ENCODE measurements around the gene ALPG. TPM values are rescaled to one million over a fixed set of nuclear protein-coding genes. Genes with fewer than 3 reads are reported as not detected.

Gene ALPG
- total RNA-seq, 1 experiment from 2014 or later, result 2.5 TPM

GRCh38 chr2:232415138-232415690 is 8.6 kb downstream of the ALPG start:
- Mint-ChIP-seq H3K9me3 (ENCODE audit: unreplicated experiment) (no peaks in the 10 kb centered on the region), H3K4me3 (ENCODE audit: unreplicated experiment) (no peak overlapping the region), H3K4me1 (ENCODE audit: low read depth, unreplicated experiment) (no peaks in the 10 kb centered on the region), H3K27ac (ENCODE audit: unreplicated experiment) (no peak overlapping the region), H3K36me3 (ENCODE audit: insufficient read depth, unreplicated experiment) (no peaks in the 10 kb centered on the region), H3K27me3 (ENCODE audit: insufficient read depth, unreplicated experiment) (no peaks in the 10 kb centered on the region)
- Histone ChIP-seq H3K9me3 (no peaks in the 10 kb centered on the region), H3K36me3 (ENCODE audit: control insufficient read depth, insufficient read depth, low read length) (no peaks in the 10 kb centered on the region), H3K4me1 (no peaks in the 10 kb centered on the region), H3K4me3 (ENCODE audit: low read depth, low read length) (no peak overlapping the region), H3K27me3 (replicated peaks; ENCODE audit: control insufficient read depth, insufficient read depth, low read length) (no peaks in the 10 kb centered on the region)
- DNase-seq, result no peak
- intact Hi-C loops (cut with micrococcal nuclease; ENCODE audit: unreplicated experiment), result no loop called here
- ChIA-PET CTCF (no interaction called here), POLR2A (no interaction called here)
- BruUV-seq (replicated peaks), result no TSS peak
- TF ChIP-seq CTCF (IDR thresholded peaks at IDR 0.05; ENCODE audit: insufficient read depth in 1 of 2, low read depth in 1 of 2, low read length in 1 of 2, severe bottlenecking in 1 of 2, unreplicated experiment in 1 of 2), result no peak

- ChIA-PET POLR2A (no interaction called here), CTCF (no interaction called here)
- H3K4me3 Mint-ChIP-seq (ENCODE audit: unreplicated experiment), result no peak overlapping the region
- no peaks in the 10 kb centered on the region for H3K36me3 ChIP-seq (ENCODE audit: control insufficient read depth, insufficient read depth, low read length)
- intact Hi-C loops (cut with micrococcal nuclease; ENCODE audit: unreplicated experiment), result no loop called here
- peaks cover 4% of the 10 kb centered on the region for H3K36me3 Mint-ChIP-seq (ENCODE audit: insufficient read depth, unreplicated experiment)
- no TSS peak for BruUV-seq (replicated peaks)
- DNase-seq, result no peak
- no peaks in the 10 kb centered on the region for H3K4me1 Mint-ChIP-seq (ENCODE audit: low read depth, unreplicated experiment)
- no peak for TF ChIP-seq CTCF (IDR thresholded peaks at IDR 0.05; ENCODE audit: insufficient read depth in 1 of 2, low read depth in 1 of 2, low read length in 1 of 2, severe bottlenecking in 1 of 2, unreplicated experiment in 1 of 2)
- no peaks in the 10 kb centered on the region for H3K27me3 ChIP-seq (replicated peaks; ENCODE audit: control insufficient read depth, insufficient read depth, low read length)
- no peaks in the 10 kb centered on the region for H3K9me3 Mint-ChIP-seq (ENCODE audit: unreplicated experiment)
- H3K27ac Mint-ChIP-seq (ENCODE audit: unreplicated experiment), result no peak overlapping the region
- H3K4me3 ChIP-seq (ENCODE audit: low read depth, low read length), result no peak overlapping the region
- H3K9me3 ChIP-seq, result no peaks in the 10 kb centered on the region
- H3K4me1 ChIP-seq, result no peaks in the 10 kb centered on the region
- no peaks in the 10 kb centered on the region for H3K27me3 Mint-ChIP-seq (ENCODE audit: insufficient read depth, unreplicated experiment)
These were observed 9.3 kb downstream of the ALPG start for GRCh38 chr2:232415736-232416520.

- Mint-ChIP-seq H3K27ac (ENCODE audit: unreplicated experiment) (no peak overlapping the region), H3K9me3 (ENCODE audit: unreplicated experiment) (no peaks in the 10 kb centered on the region), H3K36me3 (ENCODE audit: insufficient read depth, unreplicated experiment) (peaks cover 4% of the 10 kb centered on the region), H3K27me3 (ENCODE audit: insufficient read depth, unreplicated experiment) (no peaks in the 10 kb centered on the region), H3K4me3 (ENCODE audit: unreplicated experiment) (no peak overlapping the region), H3K4me1 (ENCODE audit: low read depth, unreplicated experiment) (no peaks in the 10 kb centered on the region)
- Histone ChIP-seq H3K36me3 (ENCODE audit: control insufficient read depth, insufficient read depth, low read length) (no peaks in the 10 kb centered on the region), H3K27me3 (replicated peaks; ENCODE audit: control insufficient read depth, insufficient read depth, low read length) (no peaks in the 10 kb centered on the region), H3K4me3 (ENCODE audit: low read depth, low read length) (no peak overlapping the region), H3K4me1 (no peaks in the 10 kb centered on the region), H3K9me3 (no peaks in the 10 kb centered on the region)
- ChIA-PET CTCF (no interaction called here), POLR2A (no interaction called here)
- no peak for DNase-seq
- intact Hi-C loops (cut with micrococcal nuclease; ENCODE audit: unreplicated experiment), result no loop called here
- no TSS peak for BruUV-seq (replicated peaks)
- TF ChIP-seq CTCF (IDR thresholded peaks at IDR 0.05; ENCODE audit: insufficient read depth in 1 of 2, low read depth in 1 of 2, low read length in 1 of 2, severe bottlenecking in 1 of 2, unreplicated experiment in 1 of 2), result no peak
These were observed 10.2 kb downstream of the ALPG start for GRCh38 chr2:232416521-232417470.

All from Caco-2 (cell line).